K562 (cell line): ENCODE data around the gene C11orf91. TPM values are rescaled to one million over a fixed set of nuclear protein-coding genes. Genes with fewer than 3 reads are reported as not detected.

Experiments used
- CHD4 ChIP-seq: fragments of 200-600 bp; sonication (generic); IDR thresholded peaks from 3 replicates; pipeline ENCODE4 v1.6.1; 2012; ENCODE audit warnings: low read depth, mild to moderate bottlenecking, mixed read lengths, low read length, inconsistent platforms; ENCODE audit not compliant: insufficient read depth, insufficient replicate concordance, poor library complexity, severe bottlenecking
- CSDE1 ChIP-seq, 2 experiments: fragments of 450-650 bp; IDR thresholded peaks; 2 replicates each; pipeline ENCODE4 v1.6.1; 2016; ENCODE audit warnings: mild to moderate bottlenecking in 1 of 2
- HMG20A ChIP-seq: fragments of 450-650 bp; formaldehyde crosslinking; conservative IDR thresholded peaks from 2 replicates; pipeline ENCODE4 v1.4.0; 2020; ENCODE audit warnings: mild to moderate bottlenecking, mixed read lengths
- PPARD ChIP-seq: fragments of 250-450 bp; sonication (Bioruptor Pico); IDR thresholded peaks from 2 replicates; pipeline ENCODE4 v1.8.0; 2022; ENCODE audit warnings: inconsistent platforms, mild to moderate bottlenecking, moderate library complexity
- SUPT5H ChIP-seq: fragments of 450-650 bp; IDR thresholded peaks from 2 replicates; pipeline ENCODE4 v1.6.1; 2016
- ZNF324 ChIP-seq: fragments of 250-450 bp; sonication (Bioruptor Pico); IDR thresholded peaks from 2 replicates; pipeline ENCODE4 v1.4.0; 2020; ENCODE audit warnings: mild to moderate bottlenecking
- polyA plus RNA-seq, 8 experiments: library from polyadenylated mRNA; depleted of rRNA in 4 of 8; stranded (reverse) in 5 of 8; unstranded in 3 of 8; fragments of >200 nt; fragmentation: Nextera tagmentation in 2 of 8; fragmentation: Illumina TruSeq in 1 of 8; extraction: Ambion mirVana in 2 of 8; extraction: Trizol in 1 of 8; gene quantifications; 2 replicates each; pipeline versions ENCODE4 v1.2.1 to v1.2.3, GENCODE V29; 2011 to 2014; ENCODE audit warnings: inconsistent platforms in 1 of 8, missing spikeins in 1 of 8
- total RNA-seq, 7 experiments: library from RNA; depleted of rRNA in 6 of 7; stranded (reverse); fragments of >200 nt in 6 of 7; fragmentation: Illumina TruSeq in 2 of 7; extraction: Trizol in 2 of 7; gene quantifications; 2 replicates each; pipeline versions ENCODE4 v1.2.1 to v1.2.3, GENCODE V29; 2011 to 2021; ENCODE audit warnings: low replicate concordance in 1 of 7
- TF ChIP-seq, protein P1 (sequence below): sonication (generic); formaldehyde crosslinking; IDR thresholded peaks from 2 replicates; pipeline ENCODE4 v1.8.1; 2023; ENCODE audit warnings: mild to moderate bottlenecking, missing genetic modification reagents
- TF ChIP-seq, protein P2 (sequence below): sonication (generic); formaldehyde crosslinking; IDR thresholded peaks from 2 replicates; pipeline ENCODE4 v1.8.0; 2022; ENCODE audit warnings: mild to moderate bottlenecking, missing genetic modification reagents, borderline replicate concordance

The C11orf91 gene
- total and polyA plus RNA-seq, 9 of the 15 experiments (the other 6 are each of a cell fraction or from before 2014, with no cell fraction given): not detected

DNA sequence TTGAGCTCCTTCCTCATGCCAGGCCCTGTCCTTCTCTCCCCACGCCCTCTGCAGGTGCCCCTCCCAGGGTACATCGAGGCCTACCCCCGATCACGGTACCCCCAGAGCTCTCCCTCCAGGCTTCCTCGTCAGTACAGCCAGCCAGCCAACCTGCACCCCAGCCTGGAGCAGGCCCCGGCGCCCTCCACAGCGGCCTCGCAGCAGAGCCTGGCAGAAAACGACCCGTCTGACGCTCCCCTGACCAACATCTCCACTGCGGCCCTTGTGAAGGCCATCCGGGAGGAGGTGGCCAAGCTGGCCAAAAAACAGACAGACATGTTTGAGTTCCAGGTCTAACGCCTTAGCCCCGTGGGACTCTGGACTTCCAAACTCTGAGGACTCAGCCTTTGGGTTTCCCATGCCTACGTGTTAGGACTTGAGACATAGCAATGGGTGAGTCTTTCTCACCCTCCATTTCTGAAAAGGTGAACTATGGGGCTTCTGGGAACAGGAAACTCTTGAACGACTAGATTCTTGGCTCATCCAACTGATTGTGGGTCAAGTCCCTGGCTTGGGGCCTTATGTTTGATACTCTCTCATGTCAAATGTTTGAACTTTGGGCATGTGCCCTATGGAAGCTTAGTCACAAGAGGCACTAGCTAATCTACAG is 32.7 kb downstream of the C11orf91 start (continued):
- TF ChIP-seq, protein P1, sequence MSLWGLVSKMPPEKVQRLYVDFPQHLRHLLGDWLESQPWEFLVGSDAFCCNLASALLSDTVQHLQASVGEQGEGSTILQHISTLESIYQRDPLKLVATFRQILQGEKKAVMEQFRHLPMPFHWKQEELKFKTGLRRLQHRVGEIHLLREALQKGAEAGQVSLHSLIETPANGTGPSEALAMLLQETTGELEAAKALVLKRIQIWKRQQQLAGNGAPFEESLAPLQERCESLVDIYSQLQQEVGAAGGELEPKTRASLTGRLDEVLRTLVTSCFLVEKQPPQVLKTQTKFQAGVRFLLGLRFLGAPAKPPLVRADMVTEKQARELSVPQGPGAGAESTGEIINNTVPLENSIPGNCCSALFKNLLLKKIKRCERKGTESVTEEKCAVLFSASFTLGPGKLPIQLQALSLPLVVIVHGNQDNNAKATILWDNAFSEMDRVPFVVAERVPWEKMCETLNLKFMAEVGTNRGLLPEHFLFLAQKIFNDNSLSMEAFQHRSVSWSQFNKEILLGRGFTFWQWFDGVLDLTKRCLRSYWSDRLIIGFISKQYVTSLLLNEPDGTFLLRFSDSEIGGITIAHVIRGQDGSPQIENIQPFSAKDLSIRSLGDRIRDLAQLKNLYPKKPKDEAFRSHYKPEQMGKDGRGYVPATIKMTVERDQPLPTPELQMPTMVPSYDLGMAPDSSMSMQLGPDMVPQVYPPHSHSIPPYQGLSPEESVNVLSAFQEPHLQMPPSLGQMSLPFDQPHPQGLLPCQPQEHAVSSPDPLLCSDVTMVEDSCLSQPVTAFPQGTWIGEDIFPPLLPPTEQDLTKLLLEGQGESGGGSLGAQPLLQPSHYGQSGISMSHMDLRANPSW (CRISPR knock-in tag): no peak
- TF ChIP-seq, protein P2, sequence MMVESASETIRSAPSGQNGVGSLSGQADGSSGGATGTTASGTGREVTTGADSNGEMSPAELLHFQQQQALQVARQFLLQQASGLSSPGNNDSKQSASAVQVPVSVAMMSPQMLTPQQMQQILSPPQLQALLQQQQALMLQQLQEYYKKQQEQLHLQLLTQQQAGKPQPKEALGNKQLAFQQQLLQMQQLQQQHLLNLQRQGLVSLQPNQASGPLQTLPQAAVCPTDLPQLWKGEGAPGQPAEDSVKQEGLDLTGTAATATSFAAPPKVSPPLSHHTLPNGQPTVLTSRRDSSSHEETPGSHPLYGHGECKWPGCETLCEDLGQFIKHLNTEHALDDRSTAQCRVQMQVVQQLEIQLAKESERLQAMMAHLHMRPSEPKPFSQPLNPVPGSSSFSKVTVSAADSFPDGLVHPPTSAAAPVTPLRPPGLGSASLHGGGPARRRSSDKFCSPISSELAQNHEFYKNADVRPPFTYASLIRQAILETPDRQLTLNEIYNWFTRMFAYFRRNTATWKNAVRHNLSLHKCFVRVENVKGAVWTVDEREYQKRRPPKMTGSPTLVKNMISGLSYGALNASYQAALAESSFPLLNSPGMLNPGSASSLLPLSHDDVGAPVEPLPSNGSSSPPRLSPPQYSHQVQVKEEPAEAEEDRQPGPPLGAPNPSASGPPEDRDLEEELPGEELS: no peak
- TF ChIP-seq SUPT5H (no peak), CHD4 (no peak), HMG20A (CRISPR knock-in tag) (no peak), CSDE1 (IDR thresholded peaks at IDR 0.05) (no peak), ZNF324 (CRISPR knock-in tag) (no peak), PPARD (CRISPR knock-in tag) (no peak)
